ENCODE measurements around the gene NF2. TPM values are rescaled to one million over a fixed set of nuclear protein-coding genes. Genes with fewer than 3 reads are reported as not detected.

The NF2 gene
- 10 to 100 TPM; 45.7 to 51.4 TPM for total RNA-seq
- polyA plus RNA-seq (2013, experiment 1 of 2) = 14.2 TPM
- polyA plus RNA-seq (2013, experiment 2 of 2) = 17.9 TPM
- long read RNA-seq, experiment 1, partial matches to known transcripts = 2 of 7 reads
- long read RNA-seq, experiment 1, other reads (novel, unspliced or antisense) = 5 of 7 reads
- long read RNA-seq, experiment 2, full-length matches to known transcripts = 34 of 46 reads
- long read RNA-seq, experiment 2, partial matches to known transcripts = 5 of 46 reads
- long read RNA-seq, experiment 2, other reads (novel, unspliced or antisense) = 7 of 46 reads
- long read RNA-seq, experiment 3, full-length matches to known transcripts = 65 of 97 reads
- long read RNA-seq, experiment 3, partial matches to known transcripts = 12 of 97 reads
- long read RNA-seq, experiment 3, other reads (novel, unspliced or antisense) = 20 of 97 reads
- long read RNA-seq, experiment 4, partial matches to known transcripts = 5 of 6 reads
- long read RNA-seq, experiment 4, other reads (novel, unspliced or antisense) = 0 of 6 reads

DNA sequence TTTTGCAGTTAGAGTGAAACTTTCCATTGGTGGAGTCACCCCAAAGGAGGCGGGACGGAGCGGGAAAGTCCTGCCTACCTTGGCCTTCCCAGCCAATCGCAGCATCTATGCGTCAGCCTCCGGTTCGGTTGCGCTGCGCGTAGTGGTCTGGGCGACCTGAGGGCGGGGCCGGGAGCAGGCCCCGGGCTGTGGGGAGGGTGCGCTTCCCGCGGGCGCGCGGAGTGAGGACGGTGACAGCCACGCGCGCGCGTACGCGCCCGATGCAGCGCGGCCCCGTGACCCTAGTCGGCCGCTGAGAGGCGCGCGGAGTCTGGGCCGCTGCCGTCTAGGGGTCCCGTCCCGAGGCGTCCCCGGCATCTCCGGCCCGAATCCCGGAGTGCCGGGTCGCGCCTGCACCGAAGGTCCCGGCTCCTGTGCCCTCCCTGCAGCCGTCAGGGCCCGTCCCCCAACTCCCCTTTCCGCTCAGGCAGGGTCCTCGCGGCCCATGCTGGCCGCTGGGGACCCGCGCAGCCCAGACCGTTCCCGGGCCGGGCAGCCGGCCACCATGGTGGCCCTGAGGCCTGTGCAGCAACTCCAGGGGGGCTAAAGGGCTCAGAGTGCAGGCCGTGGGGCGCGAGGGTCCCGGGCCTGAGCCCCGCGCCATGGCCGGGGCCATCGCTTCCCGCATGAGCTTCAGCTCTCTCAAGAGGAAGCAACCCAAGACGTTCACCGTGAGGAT, at the start of gene NF2:
TSS of gene NF2 (plus strand) at position 276 of the 718 bp plus-strand sequence. CDS start at position 642, 366 bp downstream.
- peak within 1 kb of the TSS; percentile 48 for H3K27ac ChIP-seq (ENCODE audit: low read depth, low read length)
- TF ChIP-seq, protein P1, sequence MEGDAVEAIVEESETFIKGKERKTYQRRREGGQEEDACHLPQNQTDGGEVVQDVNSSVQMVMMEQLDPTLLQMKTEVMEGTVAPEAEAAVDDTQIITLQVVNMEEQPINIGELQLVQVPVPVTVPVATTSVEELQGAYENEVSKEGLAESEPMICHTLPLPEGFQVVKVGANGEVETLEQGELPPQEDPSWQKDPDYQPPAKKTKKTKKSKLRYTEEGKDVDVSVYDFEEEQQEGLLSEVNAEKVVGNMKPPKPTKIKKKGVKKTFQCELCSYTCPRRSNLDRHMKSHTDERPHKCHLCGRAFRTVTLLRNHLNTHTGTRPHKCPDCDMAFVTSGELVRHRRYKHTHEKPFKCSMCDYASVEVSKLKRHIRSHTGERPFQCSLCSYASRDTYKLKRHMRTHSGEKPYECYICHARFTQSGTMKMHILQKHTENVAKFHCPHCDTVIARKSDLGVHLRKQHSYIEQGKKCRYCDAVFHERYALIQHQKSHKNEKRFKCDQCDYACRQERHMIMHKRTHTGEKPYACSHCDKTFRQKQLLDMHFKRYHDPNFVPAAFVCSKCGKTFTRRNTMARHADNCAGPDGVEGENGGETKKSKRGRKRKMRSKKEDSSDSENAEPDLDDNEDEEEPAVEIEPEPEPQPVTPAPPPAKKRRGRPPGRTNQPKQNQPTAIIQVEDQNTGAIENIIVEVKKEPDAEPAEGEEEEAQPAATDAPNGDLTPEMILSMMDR (conservative IDR thresholded peaks at IDR 0.05) = no peak
- peaks cover 4% of the 10 kb centered on the region for H3K4me1 ChIP-seq (ENCODE audit: control insufficient read depth, insufficient read depth, low read length)
- H3K4me1 Mint-ChIP-seq = peaks cover 15% of the 10 kb centered on the region
- peaks cover 8% of the 10 kb centered on the region for H3K36me3 ChIP-seq (ENCODE audit: control insufficient read depth, insufficient read depth, low read length)
- H3K36me3 Mint-ChIP-seq (ENCODE audit: low read depth) = peaks cover 10% of the 10 kb centered on the region
- H3K9me3 ChIP-seq (ENCODE audit: control insufficient read depth, low read length) = no peaks in the 10 kb centered on the region
- no peaks in the 10 kb centered on the region for H3K27me3 ChIP-seq (ENCODE audit: control insufficient read depth, insufficient read depth, low read length, poor library complexity, severe bottlenecking)
- peak within 1 kb of the TSS; percentile 85 for H3K4me3 ChIP-seq (ENCODE audit: low read length)
- peaks cover 6% of the 10 kb centered on the region for H3K27me3 Mint-ChIP-seq (ENCODE audit: insufficient read depth)
- DNase-seq = peak; percentile 100
- H3K9ac ChIP-seq (ENCODE audit: extremely low read depth, low read length, poor library complexity, severe bottlenecking) = peak within 1 kb of the TSS; percentile 78
- peak within 1 kb of the TSS; percentile 96 for H3K27ac Mint-ChIP-seq
- H3K9me3 Mint-ChIP-seq = no peaks in the 10 kb centered on the region
- H3K4me3 Mint-ChIP-seq = peak within 1 kb of the TSS; percentile 69
- WGBS, 2 experiments (ENCODE audit: insufficient coverage in 1 of 2, insufficient read length in 1 of 2) = 0% methylated on average over 40 to 74 of the region's 74 CpGs

DNA sequence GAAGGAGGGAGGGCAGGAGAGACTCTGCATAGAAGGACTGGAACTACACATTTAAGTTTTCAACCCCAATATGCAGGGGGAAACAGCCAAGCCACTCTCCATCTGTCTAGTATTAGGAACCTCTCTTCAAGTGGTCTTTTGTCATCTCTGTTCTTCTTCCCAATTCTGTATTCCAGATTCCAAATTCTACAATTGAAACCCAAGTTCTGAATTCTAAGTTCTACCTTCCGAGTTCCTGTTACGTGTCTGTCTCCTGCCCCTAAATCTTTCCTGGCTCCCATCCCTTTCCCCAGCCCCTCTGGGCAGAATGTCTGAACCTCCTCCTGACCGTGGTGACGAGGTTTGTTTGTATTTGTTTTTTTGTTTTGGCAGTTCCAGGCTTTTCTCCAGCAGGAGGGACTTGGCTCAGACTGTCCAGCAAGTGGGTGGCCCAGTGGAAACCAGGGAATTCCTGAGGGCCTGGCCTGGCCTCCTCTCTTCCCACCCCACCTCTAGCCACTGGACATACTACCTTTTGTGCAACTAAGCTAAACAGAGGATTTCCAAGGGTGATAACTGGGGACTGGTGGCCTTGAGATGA, 48.3 kb upstream of the NF2 start:
- H3K27ac Mint-ChIP-seq = no peak overlapping the region
- H3K4me3 ChIP-seq (ENCODE audit: low read length) = no peak overlapping the region
- peaks cover 55% of the 10 kb centered on the region for H3K36me3 ChIP-seq (ENCODE audit: control insufficient read depth, insufficient read depth, low read length)
- H3K9ac ChIP-seq (ENCODE audit: extremely low read depth, low read length, poor library complexity, severe bottlenecking) = no peak overlapping the region
- H3K9me3 ChIP-seq (ENCODE audit: control insufficient read depth, low read length) = peaks cover 11% of the 10 kb centered on the region
- H3K27ac ChIP-seq (ENCODE audit: low read depth, low read length) = no peak overlapping the region
- peaks cover 3% of the 10 kb centered on the region for H3K4me1 Mint-ChIP-seq
- peaks cover 20% of the 10 kb centered on the region for H3K9me3 Mint-ChIP-seq
- peaks cover 61% of the 10 kb centered on the region for H3K36me3 Mint-ChIP-seq (ENCODE audit: low read depth)
- H3K4me3 Mint-ChIP-seq = no peak overlapping the region
- H3K27me3 Mint-ChIP-seq (ENCODE audit: insufficient read depth) = no peaks in the 10 kb centered on the region
- H3K27me3 ChIP-seq (ENCODE audit: control insufficient read depth, insufficient read depth, low read length, poor library complexity, severe bottlenecking) = no peaks in the 10 kb centered on the region
- no peaks in the 10 kb centered on the region for H3K4me1 ChIP-seq (ENCODE audit: control insufficient read depth, insufficient read depth, low read length)
- no peak for DNase-seq
- WGBS, 2 experiments (ENCODE audit: insufficient coverage in 1 of 2, insufficient read length in 1 of 2) = 92 to 94% methylated on average over 2 to 4 of the region's 4 CpGs
- TF ChIP-seq, protein P1 (conservative IDR thresholded peaks at IDR 0.05) = no peak

DNA sequence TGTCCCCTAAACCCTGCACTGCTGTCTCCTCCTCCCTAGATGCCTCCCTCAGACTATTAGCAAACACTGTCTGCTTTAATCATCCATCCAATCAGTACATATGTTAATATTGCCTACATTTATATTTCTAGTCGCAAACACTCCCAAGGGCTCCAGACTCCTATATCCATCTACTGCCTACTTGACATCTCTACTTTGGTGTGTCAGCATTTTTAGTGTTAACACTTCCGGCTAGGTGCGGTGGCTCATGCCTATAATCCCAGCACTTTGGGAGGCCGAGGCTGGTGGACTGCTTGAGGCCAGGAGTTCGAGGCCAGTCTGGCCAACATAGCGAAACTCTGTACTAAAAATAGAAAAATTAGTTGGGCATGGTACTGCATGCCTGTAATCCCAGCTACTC, 44.4 kb upstream of the NF2 start:
- Histone ChIP-seq H3K36me3 (ENCODE audit: control insufficient read depth, insufficient read depth, low read length) (peaks cover 64% of the 10 kb centered on the region), H3K4me1 (ENCODE audit: control insufficient read depth, insufficient read depth, low read length) (no peaks in the 10 kb centered on the region), H3K9me3 (ENCODE audit: control insufficient read depth, low read length) (no peaks in the 10 kb centered on the region), H3K9ac (ENCODE audit: extremely low read depth, low read length, poor library complexity, severe bottlenecking) (no peak overlapping the region), H3K27me3 (ENCODE audit: control insufficient read depth, insufficient read depth, low read length, poor library complexity, severe bottlenecking) (no peaks in the 10 kb centered on the region), H3K4me3 (ENCODE audit: low read length) (no peak overlapping the region), H3K27ac (ENCODE audit: low read depth, low read length) (no peak overlapping the region)
- no peak for DNase-seq
- TF ChIP-seq, protein P1 (conservative IDR thresholded peaks at IDR 0.05) = no peak
- no peaks in the 10 kb centered on the region for H3K9me3 Mint-ChIP-seq
- H3K27ac Mint-ChIP-seq = no peak overlapping the region
- peaks cover 75% of the 10 kb centered on the region for H3K36me3 Mint-ChIP-seq (ENCODE audit: low read depth)
- WGBS, 2 experiments (ENCODE audit: insufficient coverage in 1 of 2, insufficient read length in 1 of 2) = 92 to 97% methylated on average over 6 of the region's 6 CpGs
- no peaks in the 10 kb centered on the region for H3K27me3 Mint-ChIP-seq (ENCODE audit: insufficient read depth)
- H3K4me3 Mint-ChIP-seq = no peak overlapping the region
- H3K4me1 Mint-ChIP-seq = no peaks in the 10 kb centered on the region
